ENCODE data around the gene ALKBH4. TPM values are rescaled to one million over a fixed set of nuclear protein-coding genes. Genes with fewer than 3 reads are reported as not detected.
A peak's percentile ranks its signal among the peaks of the same experiment; 100 is the strongest.

ALKBH4 gene
- total RNA-seq, 4 donors from 2014 or later, result 7.3 to 31.7 (median 13.3) TPM

GRCh38 chr7:102413611-102414010 is 51.1 kb downstream of the ALKBH4 start:
- TF ChIP-seq, protein P1, sequence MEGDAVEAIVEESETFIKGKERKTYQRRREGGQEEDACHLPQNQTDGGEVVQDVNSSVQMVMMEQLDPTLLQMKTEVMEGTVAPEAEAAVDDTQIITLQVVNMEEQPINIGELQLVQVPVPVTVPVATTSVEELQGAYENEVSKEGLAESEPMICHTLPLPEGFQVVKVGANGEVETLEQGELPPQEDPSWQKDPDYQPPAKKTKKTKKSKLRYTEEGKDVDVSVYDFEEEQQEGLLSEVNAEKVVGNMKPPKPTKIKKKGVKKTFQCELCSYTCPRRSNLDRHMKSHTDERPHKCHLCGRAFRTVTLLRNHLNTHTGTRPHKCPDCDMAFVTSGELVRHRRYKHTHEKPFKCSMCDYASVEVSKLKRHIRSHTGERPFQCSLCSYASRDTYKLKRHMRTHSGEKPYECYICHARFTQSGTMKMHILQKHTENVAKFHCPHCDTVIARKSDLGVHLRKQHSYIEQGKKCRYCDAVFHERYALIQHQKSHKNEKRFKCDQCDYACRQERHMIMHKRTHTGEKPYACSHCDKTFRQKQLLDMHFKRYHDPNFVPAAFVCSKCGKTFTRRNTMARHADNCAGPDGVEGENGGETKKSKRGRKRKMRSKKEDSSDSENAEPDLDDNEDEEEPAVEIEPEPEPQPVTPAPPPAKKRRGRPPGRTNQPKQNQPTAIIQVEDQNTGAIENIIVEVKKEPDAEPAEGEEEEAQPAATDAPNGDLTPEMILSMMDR (IDR thresholded peaks at IDR 0.05), result no peak
- TF ChIP-seq POLR2A (IDR thresholded peaks at IDR 0.05), result no peak
- intact Hi-C loops (cut with DNase I), result no loop called here
- H3K36me3 ChIP-seq, result peaks cover 0 to 100% (median 22%) of the 10 kb centered on the region in 3 donors

GRCh38 chr7:102413091-102413490 is 51.6 kb downstream of the ALKBH4 start:
- Histone ChIP-seq H3K36me3 (peaks cover 0 to 100% (median 28%) of the 10 kb centered on the region in 3 donors), H3K27ac (no peak overlapping the region), H3K4me3 (no peak overlapping the region), H3K9me3 (no peaks in the 10 kb centered on the region), H3K4me1 (peaks cover 0 to 13% (median 0%) of the 10 kb centered on the region in 3 donors), H3K27me3 (no peaks in the 10 kb centered on the region)
- intact Hi-C loops (cut with DNase I), result no loop called here
- no peak for TF ChIP-seq POLR2A (IDR thresholded peaks at IDR 0.05)
- TF ChIP-seq, protein P1 (IDR thresholded peaks at IDR 0.05), result no peak
- 61 to 83% methylated on average over 4 of the region's 5 CpGs for WGBS, 2 donors
- DNase-seq, result no peak

More at GRCh38 chr7:102413611-102414010, 51.1 kb downstream of the ALKBH4 start:
- Histone ChIP-seq H3K4me1 (peaks cover 0 to 13% (median 0%) of the 10 kb centered on the region in 3 donors), H3K4me3 (no peak overlapping the region), H3K27ac (no peak overlapping the region), H3K9me3 (no peaks in the 10 kb centered on the region), H3K27me3 (no peaks in the 10 kb centered on the region)
- WGBS, 2 donors, result 96 to 97% methylated on average over 4 of the region's 4 CpGs
- no peak for DNase-seq

GRCh38 chr7:102412548-102412947 is 52.1 kb downstream of the ALKBH4 start:
- Histone ChIP-seq H3K27ac (no peak overlapping the region), H3K4me1 (peaks cover 0 to 13% (median 0%) of the 10 kb centered on the region in 3 donors), H3K9me3 (no peaks in the 10 kb centered on the region), H3K4me3 (no peak overlapping the region), H3K27me3 (no peaks in the 10 kb centered on the region), H3K36me3 (peaks cover 5 to 100% (median 33%) of the 10 kb centered on the region in 3 donors)
- intact Hi-C loops (cut with DNase I), result no loop called here
- TF ChIP-seq, protein P1 (IDR thresholded peaks at IDR 0.05), result peak in 5 of 6 experiments; percentile 21 to 59 (median 42)
- no peak for TF ChIP-seq POLR2A (IDR thresholded peaks at IDR 0.05)
- 38 to 42% methylated on average over 6 of the region's 6 CpGs for WGBS, 2 donors
- no peak for DNase-seq

- no peaks in the 10 kb centered on the region for H3K9me3 ChIP-seq
- no peak for DNase-seq
- peaks cover 8 to 100% (median 45%) of the 10 kb centered on the region in 3 donors for H3K36me3 ChIP-seq
- H3K27ac ChIP-seq, result no peak overlapping the region
- no peak for TF ChIP-seq POLR2A (IDR thresholded peaks at IDR 0.05)
- TF ChIP-seq, protein P1 (IDR thresholded peaks at IDR 0.05), result no peak
- no peak overlapping the region for H3K4me3 ChIP-seq
- H3K4me1 ChIP-seq, result peaks cover 0 to 13% (median 0%) of the 10 kb centered on the region in 3 donors
- no peaks in the 10 kb centered on the region for H3K27me3 ChIP-seq
- WGBS, 2 donors, result 94 to 98% methylated on average over 5 of the region's 5 CpGs
- intact Hi-C loops (cut with DNase I), result no loop called here
These were observed 53.7 kb downstream of the ALKBH4 start for GRCh38 chr7:102410918-102411317.

GRCh38 chr7:102410123-102410522 is 54.5 kb downstream of the ALKBH4 start:
- Histone ChIP-seq H3K9me3 (no peaks in the 10 kb centered on the region), H3K36me3 (peaks cover 9 to 100% (median 53%) of the 10 kb centered on the region in 3 donors), H3K27ac (no peak overlapping the region), H3K27me3 (no peaks in the 10 kb centered on the region), H3K4me1 (peaks cover 0 to 13% (median 0%) of the 10 kb centered on the region in 3 donors), H3K4me3 (no peak overlapping the region)
- no peak for DNase-seq
- 64 to 80% methylated on average over 5 to 6 of the region's 6 CpGs for WGBS, 2 donors
- intact Hi-C loops (cut with DNase I), result no loop called here
- no peak for TF ChIP-seq POLR2A (IDR thresholded peaks at IDR 0.05)
- TF ChIP-seq, protein P1 (IDR thresholded peaks at IDR 0.05), result no peak

All from esophagus squamous epithelium (tissue), 5 donors.